ENCODE data around the gene FGFR2.

The FGFR2 gene

GRCh38 chr10:121551210-121551885, 46.9 kb downstream of the FGFR2 start:
- DNase-seq = no peak

- no peak for DNase-seq
Observed at GRCh38 chr10:121544301-121544869, 53.9 kb downstream of the FGFR2 start.

- no peak for DNase-seq
Observed at GRCh38 chr10:121543545-121543944, 54.7 kb downstream of the FGFR2 start.

GRCh38 chr10:121541450-121542120, 56.7 kb downstream of the FGFR2 start:
- DNase-seq = no peak

GRCh38 chr10:121540732-121541395, 57.4 kb downstream of the FGFR2 start:
- no peak for DNase-seq

GRCh38 chr10:121539786-121540185, 58.5 kb downstream of the FGFR2 start:
- no peak for DNase-seq

GRCh38 chr10:121536310-121536913, 61.8 kb downstream of the FGFR2 start:
- no peak for DNase-seq

GRCh38 chr10:121535381-121535780, 62.9 kb downstream of the FGFR2 start:
- no peak for DNase-seq

- no peak for DNase-seq
Observed at GRCh38 chr10:121532292-121532864, 65.9 kb downstream of the FGFR2 start.

- no peak for DNase-seq
Observed at GRCh38 chr10:121531830-121532178, 66.4 kb downstream of the FGFR2 start.

- DNase-seq = no peak
Observed at GRCh38 chr10:121531076-121531829, 67.0 kb downstream of the FGFR2 start.

GRCh38 chr10:121530481-121531075, 67.7 kb downstream of the FGFR2 start:
- DNase-seq = no peak

GRCh38 chr10:121527690-121528089, 70.6 kb downstream of the FGFR2 start:
- no peak for DNase-seq

- DNase-seq = no peak
Observed at GRCh38 chr10:121526801-121527221, 71.4 kb downstream of the FGFR2 start.

- no peak for DNase-seq
Observed at GRCh38 chr10:121526135-121526790, 72.0 kb downstream of the FGFR2 start.

GRCh38 chr10:121525251-121526134, 72.8 kb downstream of the FGFR2 start:
- no peak for DNase-seq

GRCh38 chr10:121524157-121524817, 74.0 kb downstream of the FGFR2 start:
- DNase-seq = no peak

- DNase-seq = no peak
Observed at GRCh38 chr10:121522831-121523230, 75.4 kb downstream of the FGFR2 start.

- DNase-seq = no peak
Observed at GRCh38 chr10:121521794-121522556, 76.3 kb downstream of the FGFR2 start.

Data from hematopoietic multipotent progenitor cell treated with erythropoietin and hydrocortisone succinate and interleukin-3 and kit ligand, for 8 days (in vitro differentiated cells).